ENCODE results near the gene C6orf136. TPM values are rescaled to one million over a fixed set of nuclear protein-coding genes. Genes with fewer than 3 reads are reported as not detected.

C6orf136 gene
- total RNA-seq, 4 donors from 2014 or later = 4.7 to 11.2 (median 7.3) TPM

- peak; percentile 91 for ATAC-seq (ENCODE audit: low FRiP score)
- DNase-seq (ENCODE audit: low spot score) = peak; percentile 89
- no peak for TF ChIP-seq CTCF (IDR thresholded peaks at IDR 0.05)
These were observed 29.9 kb upstream of the C6orf136 start, which contains the start of gene PPP1R10 for GRCh38 chr6:30616811-30617564. PPP1R10 (minus strand) TSS chr6:30617243; CDS start chr6:30609944, 7,299 bp downstream.

GRCh38 chr6:30617565-30618269 lies 29.2 kb upstream of the C6orf136 start, which contains the start of gene MRPS18B:
MRPS18B (plus strand) TSS chr6:30617840; CDS start chr6:30617866, 26 bp downstream.
- DNase-seq (ENCODE audit: low spot score) (peak; percentile 84), ATAC-seq (ENCODE audit: low FRiP score) (peak; percentile 94)
- no peak for TF ChIP-seq CTCF (IDR thresholded peaks at IDR 0.05)

- TF ChIP-seq CTCF (IDR thresholded peaks at IDR 0.05) = no peak
- DNase-seq (ENCODE audit: low spot score) = no peak
- ATAC-seq (ENCODE audit: low FRiP score) = no peak
These were observed 28.6 kb upstream of the C6orf136 start for GRCh38 chr6:30618270-30618797.

GRCh38 chr6:30619561-30619960 lies 27.4 kb upstream of the C6orf136 start:
- DNase-seq (ENCODE audit: low spot score) (no peak), ATAC-seq (ENCODE audit: low FRiP score) (no peak)
- TF ChIP-seq CTCF (IDR thresholded peaks at IDR 0.05) = no peak

- no peak for TF ChIP-seq CTCF (IDR thresholded peaks at IDR 0.05)
- ATAC-seq (ENCODE audit: low FRiP score) (no peak), DNase-seq (ENCODE audit: low spot score) (no peak)
These were observed 21.4 kb upstream of the C6orf136 start for GRCh38 chr6:30625511-30625910.

- no peak for TF ChIP-seq CTCF (IDR thresholded peaks at IDR 0.05)
- peak; percentile 86 for ATAC-seq (ENCODE audit: low FRiP score)
- peak; percentile 79 for DNase-seq (ENCODE audit: low spot score)
These were observed 20.2 kb upstream of the C6orf136 start, which contains the start of gene ATAT1 for GRCh38 chr6:30626484-30627366. ATAT1 (plus strand) TSS chr6:30626874.
